ENCODE results near the gene RPL41. TPM values are rescaled to one million over a fixed set of nuclear protein-coding genes. Genes with fewer than 3 reads are reported as not detected.

Gene RPL41
- total and polyA plus RNA-seq, 9 of the 15 experiments (the other 6 are each of a cell fraction or from before 2014, with no cell fraction given) = 3,403 to 11,276 (median 5,604) TPM

DNA sequence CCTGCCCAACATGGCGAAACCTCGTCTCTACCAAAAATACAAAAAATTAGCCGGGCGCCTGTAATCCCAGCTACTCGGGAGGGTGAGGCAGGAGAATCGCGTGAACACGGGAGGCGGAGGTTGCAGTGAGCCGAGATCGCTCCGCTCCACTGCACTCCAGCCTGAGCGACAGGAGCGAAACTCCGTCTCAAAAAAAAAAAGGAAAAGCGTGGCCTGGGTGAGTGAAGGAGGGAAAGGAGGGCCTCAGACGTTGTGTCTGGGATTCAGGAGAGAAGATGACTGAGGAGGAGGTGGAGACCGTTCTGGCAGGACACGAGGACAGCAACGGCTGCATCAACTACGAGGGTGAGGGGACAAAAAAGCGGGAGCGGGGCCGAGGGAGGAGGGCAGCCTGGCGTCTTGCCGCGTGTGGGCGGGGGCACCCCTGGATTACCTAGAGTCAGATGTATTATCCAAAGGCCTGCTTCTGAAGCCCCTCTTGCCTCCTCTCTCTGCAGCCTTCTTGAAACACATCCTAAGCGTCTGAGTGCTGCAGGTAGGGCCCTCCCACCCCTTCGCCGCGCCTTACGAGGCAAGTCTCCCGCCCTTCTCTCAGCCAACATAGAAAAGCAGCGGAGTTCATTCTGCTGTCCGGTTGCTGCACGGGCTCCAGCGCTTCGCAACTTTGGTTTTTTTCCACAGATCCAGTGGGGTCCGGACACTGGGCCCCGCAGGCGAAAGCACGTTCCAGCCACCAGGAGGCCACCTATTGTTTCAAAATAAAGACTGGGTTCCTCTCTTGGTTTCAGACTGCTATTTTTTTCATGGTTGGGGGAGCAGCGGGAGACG lies 41.0 kb downstream of the RPL41 start (continued):
- TF ChIP-seq, protein P1, sequence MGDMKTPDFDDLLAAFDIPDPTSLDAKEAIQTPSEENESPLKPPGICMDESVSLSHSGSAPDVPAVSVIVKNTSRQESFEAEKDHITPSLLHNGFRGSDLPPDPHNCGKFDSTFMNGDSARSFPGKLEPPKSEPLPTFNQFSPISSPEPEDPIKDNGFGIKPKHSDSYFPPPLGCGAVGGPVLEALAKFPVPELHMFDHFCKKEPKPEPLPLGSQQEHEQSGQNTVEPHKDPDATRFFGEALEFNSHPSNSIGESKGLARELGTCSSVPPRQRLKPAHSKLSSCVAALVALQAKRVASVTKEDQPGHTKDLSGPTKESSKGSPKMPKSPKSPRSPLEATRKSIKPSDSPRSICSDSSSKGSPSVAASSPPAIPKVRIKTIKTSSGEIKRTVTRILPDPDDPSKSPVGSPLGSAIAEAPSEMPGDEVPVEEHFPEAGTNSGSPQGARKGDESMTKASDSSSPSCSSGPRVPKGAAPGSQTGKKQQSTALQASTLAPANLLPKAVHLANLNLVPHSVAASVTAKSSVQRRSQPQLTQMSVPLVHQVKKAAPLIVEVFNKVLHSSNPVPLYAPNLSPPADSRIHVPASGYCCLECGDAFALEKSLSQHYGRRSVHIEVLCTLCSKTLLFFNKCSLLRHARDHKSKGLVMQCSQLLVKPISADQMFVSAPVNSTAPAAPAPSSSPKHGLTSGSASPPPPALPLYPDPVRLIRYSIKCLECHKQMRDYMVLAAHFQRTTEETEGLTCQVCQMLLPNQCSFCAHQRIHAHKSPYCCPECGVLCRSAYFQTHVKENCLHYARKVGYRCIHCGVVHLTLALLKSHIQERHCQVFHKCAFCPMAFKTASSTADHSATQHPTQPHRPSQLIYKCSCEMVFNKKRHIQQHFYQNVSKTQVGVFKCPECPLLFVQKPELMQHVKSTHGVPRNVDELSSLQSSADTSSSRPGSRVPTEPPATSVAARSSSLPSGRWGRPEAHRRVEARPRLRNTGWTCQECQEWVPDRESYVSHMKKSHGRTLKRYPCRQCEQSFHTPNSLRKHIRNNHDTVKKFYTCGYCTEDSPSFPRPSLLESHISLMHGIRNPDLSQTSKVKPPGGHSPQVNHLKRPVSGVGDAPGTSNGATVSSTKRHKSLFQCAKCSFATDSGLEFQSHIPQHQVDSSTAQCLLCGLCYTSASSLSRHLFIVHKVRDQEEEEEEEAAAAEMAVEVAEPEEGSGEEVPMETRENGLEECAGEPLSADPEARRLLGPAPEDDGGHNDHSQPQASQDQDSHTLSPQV (IDR thresholded peaks at IDR 0.05) = peak; percentile 81; the same call in 1 of the 2 replicates
- no peak for TF ChIP-seq POLR3A (IDR thresholded peaks at IDR 0.05; ENCODE audit: borderline replicate concordance, extremely low read depth, insufficient read depth, insufficient read length)
- TF ChIP-seq ZC3H11A (IDR thresholded peaks at IDR 0.05; ENCODE audit: low read depth, low read length) = no peak
- TF ChIP-seq POLR2AphosphoS2 (IDR thresholded peaks at IDR 0.05; ENCODE audit: low read length) = 0 out of 2 replicates have a peak, but pooled peaks have one; percentile 75
- TF ChIP-seq NR1H2 (CRISPR knock-in tag; IDR thresholded peaks at IDR 0.05) = no peak
- TF ChIP-seq, protein P2, sequence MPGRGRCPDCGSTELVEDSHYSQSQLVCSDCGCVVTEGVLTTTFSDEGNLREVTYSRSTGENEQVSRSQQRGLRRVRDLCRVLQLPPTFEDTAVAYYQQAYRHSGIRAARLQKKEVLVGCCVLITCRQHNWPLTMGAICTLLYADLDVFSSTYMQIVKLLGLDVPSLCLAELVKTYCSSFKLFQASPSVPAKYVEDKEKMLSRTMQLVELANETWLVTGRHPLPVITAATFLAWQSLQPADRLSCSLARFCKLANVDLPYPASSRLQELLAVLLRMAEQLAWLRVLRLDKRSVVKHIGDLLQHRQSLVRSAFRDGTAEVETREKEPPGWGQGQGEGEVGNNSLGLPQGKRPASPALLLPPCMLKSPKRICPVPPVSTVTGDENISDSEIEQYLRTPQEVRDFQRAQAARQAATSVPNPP (IDR thresholded peaks at IDR 0.05; ENCODE audit: borderline replicate concordance, insufficient read depth, insufficient read length) = no peak
- TF ChIP-seq EP400 (IDR thresholded peaks at IDR 0.05) = peak; percentile 3; the same call in 1 of the 2 replicates
- TF ChIP-seq PML (IDR thresholded peaks at IDR 0.05; ENCODE audit: low read length) = no peak
- TF ChIP-seq ELF1 (tag; IDR thresholded peaks at IDR 0.05) = no peak
- TF ChIP-seq CBX3 (IDR thresholded peaks at IDR 0.05; ENCODE audit: borderline replicate concordance in 1 of 2, low read length in 2 of 2) = no peak
- TF ChIP-seq L3MBTL2 (IDR thresholded peaks at IDR 0.05) = peak; percentile 88
- TF ChIP-seq POU5F1 (IDR thresholded peaks at IDR 0.05; ENCODE audit: borderline replicate concordance, low read depth, low read length, partially characterized antibody) = no peak
- no peak for TF ChIP-seq BRCA1 (IDR thresholded peaks at IDR 0.05)
- no peak for TF ChIP-seq BRCA1 (CRISPR knock-in tag; IDR thresholded peaks at IDR 0.05)
- TF ChIP-seq, protein P3, sequence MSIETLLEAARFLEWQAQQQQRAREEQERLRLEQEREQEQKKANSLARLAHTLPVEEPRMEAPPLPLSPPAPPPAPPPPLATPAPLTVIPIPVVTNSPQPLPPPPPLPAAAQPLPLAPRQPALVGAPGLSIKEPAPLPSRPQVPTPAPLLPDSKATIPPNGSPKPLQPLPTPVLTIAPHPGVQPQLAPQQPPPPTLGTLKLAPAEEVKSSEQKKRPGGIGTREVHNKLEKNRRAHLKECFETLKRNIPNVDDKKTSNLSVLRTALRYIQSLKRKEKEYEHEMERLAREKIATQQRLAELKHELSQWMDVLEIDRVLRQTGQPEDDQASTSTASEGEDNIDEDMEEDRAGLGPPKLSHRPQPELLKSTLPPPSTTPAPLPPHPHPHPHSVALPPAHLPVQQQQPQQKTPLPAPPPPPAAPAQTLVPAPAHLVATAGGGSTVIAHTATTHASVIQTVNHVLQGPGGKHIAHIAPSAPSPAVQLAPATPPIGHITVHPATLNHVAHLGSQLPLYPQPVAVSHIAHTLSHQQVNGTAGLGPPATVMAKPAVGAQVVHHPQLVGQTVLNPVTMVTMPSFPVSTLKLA (conservative IDR thresholded peaks at IDR 0.05) = no peak
- TF ChIP-seq, protein P4, sequence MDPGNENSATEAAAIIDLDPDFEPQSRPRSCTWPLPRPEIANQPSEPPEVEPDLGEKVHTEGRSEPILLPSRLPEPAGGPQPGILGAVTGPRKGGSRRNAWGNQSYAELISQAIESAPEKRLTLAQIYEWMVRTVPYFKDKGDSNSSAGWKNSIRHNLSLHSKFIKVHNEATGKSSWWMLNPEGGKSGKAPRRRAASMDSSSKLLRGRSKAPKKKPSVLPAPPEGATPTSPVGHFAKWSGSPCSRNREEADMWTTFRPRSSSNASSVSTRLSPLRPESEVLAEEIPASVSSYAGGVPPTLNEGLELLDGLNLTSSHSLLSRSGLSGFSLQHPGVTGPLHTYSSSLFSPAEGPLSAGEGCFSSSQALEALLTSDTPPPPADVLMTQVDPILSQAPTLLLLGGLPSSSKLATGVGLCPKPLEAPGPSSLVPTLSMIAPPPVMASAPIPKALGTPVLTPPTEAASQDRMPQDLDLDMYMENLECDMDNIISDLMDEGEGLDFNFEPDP (CRISPR knock-in tag; IDR thresholded peaks at IDR 0.05) = no peak
- TF ChIP-seq, protein P5, sequence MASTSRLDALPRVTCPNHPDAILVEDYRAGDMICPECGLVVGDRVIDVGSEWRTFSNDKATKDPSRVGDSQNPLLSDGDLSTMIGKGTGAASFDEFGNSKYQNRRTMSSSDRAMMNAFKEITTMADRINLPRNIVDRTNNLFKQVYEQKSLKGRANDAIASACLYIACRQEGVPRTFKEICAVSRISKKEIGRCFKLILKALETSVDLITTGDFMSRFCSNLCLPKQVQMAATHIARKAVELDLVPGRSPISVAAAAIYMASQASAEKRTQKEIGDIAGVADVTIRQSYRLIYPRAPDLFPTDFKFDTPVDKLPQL (IDR thresholded peaks at IDR 0.05; ENCODE audit: extremely low read depth, insufficient read length) = no peak
- TF ChIP-seq HNRNPUL1 (IDR thresholded peaks at IDR 0.05; ENCODE audit: low read length) = no peak

All from K562 (cell line).